ENCODE data around the gene MTX1.
"Not testable (repeated sequence)": the region's sequence is repeated elsewhere in the genome, so short reads cannot be mapped to it uniquely, and the experiment has no call there.

MTX1 gene

GRCh38 chr1:155207806-155208540, 522 bp upstream of the MTX1 start, which contains the start of gene THBS3:
Gene THBS3, minus strand, starts transcription at chr1:155207897. Its CDS starts 21 bp downstream, at chr1:155207876.
- DNase-seq (ENCODE audit: low read depth): no peak

- DNase-seq (ENCODE audit: low read depth): no peak
Measured at GRCh38 chr1:155209312-155209721, 822 bp downstream of the MTX1 start.

DNA sequence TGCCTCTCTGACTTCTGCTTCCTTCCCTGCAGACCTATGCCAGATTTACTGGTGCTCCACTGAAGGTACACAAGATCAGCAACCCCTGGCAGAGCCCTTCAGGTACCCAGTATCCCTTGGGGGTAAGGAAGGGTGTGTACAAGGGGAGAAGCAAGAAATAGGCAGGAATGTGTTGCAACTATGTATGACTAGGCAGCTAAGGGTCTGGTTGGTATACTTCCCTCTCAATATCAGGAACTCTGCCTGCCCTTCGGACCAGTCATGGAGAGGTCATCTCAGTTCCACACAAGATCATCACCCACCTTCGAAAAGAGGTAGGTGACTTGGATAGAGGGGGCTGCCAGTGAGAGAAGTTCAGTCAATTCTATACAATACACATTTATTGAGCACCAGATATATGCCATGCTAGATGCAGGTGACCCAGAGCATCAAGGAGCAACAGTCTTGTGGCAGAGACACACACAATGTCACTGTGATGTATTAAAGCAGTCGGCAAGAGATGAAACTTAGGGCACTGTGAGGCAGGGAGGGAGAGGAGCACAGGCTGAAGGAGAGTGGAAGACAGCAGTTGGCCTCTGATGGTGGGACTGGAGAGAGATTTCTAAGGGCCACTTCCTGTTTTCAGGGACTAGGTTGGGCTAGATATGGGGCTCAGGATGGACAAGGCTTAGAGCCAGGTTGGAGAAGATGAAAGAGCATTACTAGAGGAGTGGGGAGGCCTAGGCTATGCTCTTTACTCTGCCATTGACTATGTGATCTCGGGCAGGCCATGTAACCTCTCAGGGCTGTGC, 2.0 kb downstream of the MTX1 start:
- no peak for DNase-seq (ENCODE audit: low read depth)

GRCh38 chr1:155211381-155212050, 3.0 kb downstream of the MTX1 start:
- not testable (repeated sequence) for DNase-seq (ENCODE audit: low read depth)

GRCh38 chr1:155212051-155212440, 3.6 kb downstream of the MTX1 start:
- DNase-seq (ENCODE audit: low read depth): not testable (repeated sequence)

- not testable (repeated sequence) for DNase-seq (ENCODE audit: low read depth)
Measured at GRCh38 chr1:155214702-155215101, 6.2 kb downstream of the MTX1 start.

DNA sequence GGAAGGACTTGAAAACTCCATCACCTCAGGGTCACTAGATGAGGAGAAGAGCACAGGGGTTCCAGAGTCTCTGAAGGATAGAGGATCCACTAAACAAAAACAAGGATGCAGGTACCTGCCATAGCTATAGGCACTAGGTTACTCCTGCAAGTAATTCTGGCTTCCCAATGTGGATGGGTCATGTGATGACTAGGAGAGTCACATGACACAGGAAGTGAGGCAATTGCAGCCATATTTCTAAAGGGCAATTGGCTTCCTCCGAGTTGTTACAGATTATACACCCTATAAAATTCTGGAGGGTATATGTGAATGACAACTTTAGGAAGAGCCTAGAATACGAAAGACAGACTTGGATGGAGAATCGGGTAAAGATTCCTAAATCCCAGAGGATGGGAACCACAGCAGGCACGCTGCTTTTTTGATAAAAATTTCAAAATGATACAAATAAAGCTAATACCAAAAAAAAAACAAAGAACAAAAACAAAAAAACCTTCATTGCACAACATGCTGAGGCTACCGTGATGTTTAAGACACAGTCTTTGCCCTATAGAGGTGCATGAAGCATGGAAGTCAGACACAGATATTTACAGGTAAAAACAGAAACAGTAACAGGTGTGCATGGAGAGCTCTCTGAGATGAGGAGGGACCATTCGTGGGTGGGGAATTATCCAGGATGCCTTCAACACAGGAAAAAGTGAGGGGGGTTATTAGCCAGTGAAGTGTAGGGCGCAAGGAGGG, 10.5 kb downstream of the MTX1 start:
- no peak for DNase-seq (ENCODE audit: low read depth)

DNA sequence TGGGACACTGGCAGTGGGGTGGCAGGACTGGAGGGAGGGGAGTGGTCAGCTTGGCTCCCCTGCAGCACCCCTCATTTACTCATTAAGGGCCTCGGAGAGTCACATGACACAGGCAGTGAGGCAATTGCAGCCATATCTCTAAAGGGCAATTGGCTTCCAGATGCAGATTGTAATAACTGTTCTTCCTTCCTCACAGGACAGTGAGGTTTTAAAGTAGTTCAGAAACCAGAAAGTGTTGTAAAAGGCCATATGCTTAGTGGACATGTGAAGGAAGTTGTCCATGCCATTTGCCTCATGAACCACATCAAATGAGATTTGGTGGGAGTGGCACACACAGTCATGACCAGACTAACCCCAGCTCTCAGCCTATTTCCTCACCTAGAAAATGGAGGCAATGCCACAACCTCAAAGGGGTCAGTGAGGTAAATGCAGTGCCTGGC, 11.1 kb downstream of the MTX1 start:
- DNase-seq (ENCODE audit: low read depth): no peak

DNA sequence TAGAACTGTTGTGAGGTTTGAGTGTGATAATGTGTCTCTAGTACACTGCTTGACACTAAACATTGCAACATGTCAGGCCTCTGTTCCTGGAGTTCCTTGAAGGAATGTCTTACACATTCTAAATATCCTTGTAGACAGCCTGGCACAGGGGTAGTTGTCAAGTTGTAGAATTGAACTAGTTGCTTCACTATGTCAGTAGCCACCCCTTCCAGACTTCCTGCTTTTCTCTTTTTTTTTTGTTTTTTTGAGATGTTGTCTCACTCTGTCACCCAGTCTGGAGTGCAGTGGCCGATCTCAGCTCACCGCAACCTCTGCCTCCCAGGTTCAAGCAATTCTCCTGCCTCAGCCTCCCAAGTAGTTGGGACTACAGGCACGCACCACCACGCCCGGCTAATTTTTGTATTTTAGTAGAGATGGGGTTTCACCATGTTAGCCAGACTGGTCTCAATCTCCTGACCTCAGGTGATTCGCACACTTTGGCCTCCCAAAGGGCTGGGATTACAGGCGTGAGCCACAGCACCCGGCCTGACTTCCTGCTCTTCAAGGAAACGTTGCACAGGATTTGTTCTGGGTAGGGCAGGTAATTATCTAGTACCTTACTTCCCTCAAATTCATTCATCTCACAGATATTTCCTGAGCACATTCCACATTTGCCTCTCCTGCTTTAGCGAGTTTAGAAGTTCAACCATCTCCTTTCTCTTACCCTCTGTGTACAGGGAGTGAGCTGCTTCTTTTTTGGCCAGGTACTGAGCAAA, 11.9 kb downstream of the MTX1 start:
- DNase-seq (ENCODE audit: low read depth): not testable (repeated sequence)

DNA sequence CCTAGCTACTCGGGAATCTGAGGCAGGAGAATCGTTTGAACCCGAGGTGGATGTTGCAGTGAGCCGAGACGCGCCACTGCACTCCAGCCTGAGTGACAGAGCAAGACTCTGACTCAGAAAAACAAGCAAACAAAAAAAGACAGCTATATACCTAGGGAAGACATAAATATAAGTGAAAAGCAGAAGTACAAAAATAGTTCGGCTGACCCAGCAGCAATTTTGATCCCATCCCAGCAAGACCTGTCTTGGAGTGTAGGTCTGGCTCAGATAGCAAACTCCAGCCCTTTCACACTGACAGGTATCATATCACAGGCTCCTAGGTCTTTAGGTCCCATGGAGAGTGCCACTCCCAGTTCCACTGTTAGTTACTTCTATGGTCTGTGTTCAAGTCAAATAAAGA, 14.6 kb downstream of the MTX1 start:
- DNase-seq (ENCODE audit: low read depth): no peak

DNA sequence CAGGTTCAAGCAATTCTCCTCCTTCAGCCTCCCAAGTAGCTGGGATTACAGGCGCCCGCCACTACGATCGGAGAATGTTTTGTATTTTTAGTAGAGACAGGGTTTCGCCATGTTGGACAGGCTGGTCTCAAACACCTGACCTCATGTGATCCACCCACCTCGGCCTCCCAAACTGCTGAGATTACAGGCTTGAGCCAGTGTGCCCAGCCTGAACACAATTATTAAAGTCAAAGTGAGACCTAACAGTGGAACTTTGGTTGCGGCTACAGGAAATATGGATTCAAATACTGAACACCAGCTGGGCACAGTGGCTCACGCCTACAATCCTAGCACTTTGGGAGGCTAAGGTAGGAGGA, 16.9 kb downstream of the MTX1 start:
- DNase-seq (ENCODE audit: low read depth): not testable (repeated sequence)

GRCh38 chr1:155226188-155226909, 17.9 kb downstream of the MTX1 start:
- peak; percentile 41 for DNase-seq (ENCODE audit: low read depth)

- no peak for DNase-seq (ENCODE audit: low read depth)
Measured at GRCh38 chr1:155226910-155227260, 18.4 kb downstream of the MTX1 start.

GRCh38 chr1:155227261-155228095, 19.0 kb downstream of the MTX1 start:
- DNase-seq (ENCODE audit: low read depth): peak; percentile 98

DNA sequence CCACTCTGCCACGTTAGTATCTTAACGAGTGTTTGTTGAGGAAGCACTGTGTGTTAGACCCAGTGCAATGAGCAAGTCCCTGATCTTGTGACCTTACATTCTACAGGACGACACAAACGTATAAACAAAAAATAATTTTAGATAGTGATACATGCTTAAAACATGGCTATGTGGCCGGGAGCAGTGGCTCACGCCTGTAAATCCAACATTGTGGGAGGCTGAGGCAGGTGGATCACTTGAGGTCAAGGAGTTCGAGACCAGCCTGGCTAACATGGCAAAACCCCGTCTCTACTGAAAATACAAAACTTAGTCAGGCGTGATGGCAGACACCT, 19.6 kb downstream of the MTX1 start:
- DNase-seq (ENCODE audit: low read depth): no peak

DNA sequence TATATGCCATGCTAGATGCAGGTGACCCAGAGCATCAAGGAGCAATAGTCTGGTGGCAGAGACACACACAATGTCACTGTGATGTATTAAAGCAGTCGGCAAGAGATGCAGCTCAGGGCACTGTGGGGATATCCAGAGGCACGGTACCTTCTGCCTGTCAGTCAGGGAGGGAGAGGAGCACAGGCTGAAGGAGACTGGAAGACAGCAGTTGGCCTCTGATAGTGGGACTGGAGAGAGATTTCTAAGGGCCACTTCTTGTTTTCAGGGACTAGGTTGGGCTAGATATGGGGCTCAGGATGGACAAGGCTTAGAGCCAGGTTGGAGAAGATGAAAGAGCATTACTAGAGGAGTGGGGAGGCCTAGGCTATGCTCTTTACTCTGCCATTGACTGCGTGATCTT, 22.8 kb downstream of the MTX1 start:
- DNase-seq (ENCODE audit: low read depth): not testable (repeated sequence)

DNA sequence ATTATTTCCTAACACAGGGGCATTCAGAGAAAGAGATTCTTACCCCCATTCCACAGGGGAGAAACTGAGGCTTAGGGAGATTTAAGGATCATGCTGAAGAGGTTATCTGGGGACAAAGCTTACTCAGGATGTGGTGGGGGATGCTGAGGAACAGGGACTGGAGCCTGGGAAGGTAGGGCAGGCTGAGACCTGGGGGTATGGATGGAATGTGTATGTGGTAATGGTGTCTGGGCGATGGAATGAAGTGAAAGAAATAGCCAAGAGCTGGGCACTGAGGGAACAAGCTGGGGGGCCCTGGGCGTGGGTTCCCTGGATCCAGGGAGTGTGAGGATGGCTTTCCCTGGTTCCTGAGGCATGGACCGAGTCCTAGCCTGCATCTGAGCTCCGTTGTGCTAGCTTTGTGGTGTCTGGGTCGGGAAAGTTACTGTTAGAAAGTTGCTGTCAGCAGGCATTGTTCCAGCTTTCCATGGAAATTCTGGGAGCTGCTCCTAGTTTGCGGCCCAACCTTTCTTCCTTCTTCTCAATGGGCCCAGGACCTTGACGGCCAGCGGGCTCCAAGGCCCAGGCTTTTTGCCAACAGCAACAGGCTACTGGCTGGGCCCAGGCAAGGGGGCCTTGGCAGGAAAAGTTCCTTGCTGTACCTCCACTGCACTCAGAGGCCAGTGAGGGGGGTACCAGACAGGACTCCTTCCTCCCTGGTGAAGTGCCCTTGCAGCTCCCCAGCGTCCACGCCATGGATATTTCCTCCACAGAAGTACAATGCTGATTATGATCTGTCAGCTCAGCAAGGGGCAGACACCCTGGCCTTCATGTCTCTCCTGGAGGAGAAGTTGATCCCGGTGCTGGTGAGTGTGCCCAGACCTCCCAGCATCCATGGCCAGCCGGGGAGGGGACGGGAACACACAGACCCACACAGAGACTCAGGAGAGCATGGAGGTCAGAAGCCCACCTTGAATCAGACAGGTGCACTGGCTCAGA, 23.8 kb downstream of the MTX1 start:
- not testable (repeated sequence) for DNase-seq (ENCODE audit: low read depth)

GRCh38 chr1:155233502-155233901, 25.0 kb downstream of the MTX1 start:
- DNase-seq (ENCODE audit: low read depth): not testable (repeated sequence)

GRCh38 chr1:155235375-155235774, 26.9 kb downstream of the MTX1 start:
- DNase-seq (ENCODE audit: low read depth): not testable (repeated sequence)
